GM21576 (cell line): ENCODE data around the gene SPTBN5.
"Not testable (repeated sequence)": the region's sequence is repeated elsewhere in the genome, so short reads cannot be mapped to it uniquely, and the experiment has no call there.

ENCODE experiments used
- ATAC-seq: cut with Tn5 transposase; IDR thresholded peaks from one replicate; pipeline ENCODE4 v1.9.1; 2021; ENCODE audit warnings: mild to moderate bottlenecking, moderate library complexity; ENCODE audit not compliant: unreplicated experiment

The SPTBN5 gene

GRCh38 chr15:41849204-41849603 lies 44.6 kb downstream of the SPTBN5 start:
- no peak for ATAC-seq

- ATAC-seq = no peak
Measured at GRCh38 chr15:41848631-41849030, 45.2 kb downstream of the SPTBN5 start.

DNA sequence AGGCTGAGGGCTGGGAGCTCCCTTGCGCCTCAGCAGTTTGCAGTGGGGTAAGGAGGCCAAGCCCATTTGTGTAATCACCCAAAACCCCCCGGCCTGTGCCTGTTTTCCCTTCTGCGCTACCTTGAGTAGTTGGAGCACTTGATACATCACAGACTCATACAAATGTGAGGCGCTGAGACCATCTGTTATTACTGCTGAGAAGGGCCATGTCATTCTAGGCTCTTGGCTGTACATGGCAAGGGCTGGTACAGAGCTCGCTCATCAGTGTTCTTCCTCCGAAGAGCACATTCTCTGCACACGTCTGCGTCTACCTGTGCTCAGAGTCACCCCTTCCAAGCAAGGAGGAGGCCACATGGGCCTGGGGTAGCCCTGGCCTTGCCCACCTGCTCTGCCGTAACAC lies 45.9 kb downstream of the SPTBN5 start:
- no peak for ATAC-seq

- ATAC-seq = no peak
Measured at GRCh38 chr15:41847206-41847605, 46.6 kb downstream of the SPTBN5 start.

- no peak for ATAC-seq
Measured at GRCh38 chr15:41844814-41845213, 49.0 kb downstream of the SPTBN5 start.

DNA sequence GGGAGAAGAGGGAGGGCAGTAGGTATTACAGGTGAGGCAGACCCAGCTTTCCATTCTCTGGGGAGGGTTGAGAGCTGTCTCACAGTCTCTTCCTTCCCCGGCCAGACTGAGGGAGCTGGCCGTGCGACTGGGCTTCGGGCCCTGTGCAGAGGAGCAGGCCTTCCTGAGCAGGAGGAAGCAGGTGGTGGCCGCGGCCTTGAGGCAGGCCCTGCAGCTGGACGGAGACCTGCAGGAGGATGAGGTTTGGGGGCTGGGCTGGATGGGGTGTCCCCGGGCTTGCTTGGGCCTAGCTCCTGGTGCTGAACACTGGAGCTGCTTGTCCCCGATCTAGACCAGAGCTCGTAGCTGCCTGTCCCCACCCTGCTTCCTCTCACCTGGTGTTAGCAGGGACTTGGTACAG lies 50.3 kb downstream of the SPTBN5 start:
- no peak for ATAC-seq

DNA sequence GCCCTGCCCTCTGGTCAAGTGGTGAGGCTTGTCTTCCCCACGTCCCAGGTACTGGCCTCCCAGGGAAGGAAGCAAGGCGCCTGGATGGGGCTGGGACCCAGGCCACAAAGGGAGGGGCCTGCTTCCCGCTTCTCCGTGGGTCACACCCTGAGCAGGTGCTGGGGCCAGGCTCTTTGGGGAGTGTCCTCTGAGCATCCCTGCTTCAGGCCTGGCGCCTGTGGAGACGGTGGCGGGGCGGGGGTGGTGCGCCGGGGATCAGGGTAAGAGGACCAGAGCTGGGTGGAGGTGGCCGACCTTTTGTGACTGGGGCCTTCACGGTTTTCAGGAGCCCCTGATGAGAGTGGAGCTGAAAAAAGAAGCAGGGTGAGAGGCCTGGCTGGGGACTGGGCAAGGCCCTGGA lies 51.6 kb downstream of the SPTBN5 start:
- no peak for ATAC-seq

- ATAC-seq = no peak
Measured at GRCh38 chr15:41841131-41841530, 52.7 kb downstream of the SPTBN5 start.

DNA sequence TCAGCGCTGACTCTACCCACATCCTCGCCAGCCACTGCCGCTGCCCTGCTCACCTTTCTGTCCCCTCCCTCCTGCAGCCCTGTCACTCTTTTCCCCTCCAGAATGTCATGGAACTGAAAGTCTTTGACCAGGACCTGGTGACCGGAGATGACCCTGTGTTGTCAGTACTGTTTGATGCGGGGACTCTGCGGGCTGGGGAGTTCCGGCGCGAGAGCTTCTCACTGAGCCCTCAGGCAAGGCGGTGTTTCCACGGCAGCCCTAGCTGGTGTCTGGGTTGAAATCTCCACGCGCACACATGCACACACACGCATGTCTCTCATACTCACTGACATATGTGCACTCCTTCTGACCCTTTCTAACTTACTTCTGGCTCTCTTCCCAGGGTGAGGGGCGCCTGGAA lies 53.2 kb downstream of the SPTBN5 start:
- no peak for ATAC-seq

GRCh38 chr15:41839781-41840491 lies 53.9 kb downstream of the SPTBN5 start:
- ATAC-seq = no peak

- ATAC-seq = no peak
Measured at GRCh38 chr15:41838400-41838897, 55.4 kb downstream of the SPTBN5 start, which contains the start of gene PLA2G4B. Gene PLA2G4B, plus strand, starts transcription at chr15:41838847. Its CDS starts 67 bp downstream, at chr15:41838914.

- no peak for ATAC-seq
Measured at GRCh38 chr15:41836713-41837454, 57.0 kb downstream of the SPTBN5 start.

DNA sequence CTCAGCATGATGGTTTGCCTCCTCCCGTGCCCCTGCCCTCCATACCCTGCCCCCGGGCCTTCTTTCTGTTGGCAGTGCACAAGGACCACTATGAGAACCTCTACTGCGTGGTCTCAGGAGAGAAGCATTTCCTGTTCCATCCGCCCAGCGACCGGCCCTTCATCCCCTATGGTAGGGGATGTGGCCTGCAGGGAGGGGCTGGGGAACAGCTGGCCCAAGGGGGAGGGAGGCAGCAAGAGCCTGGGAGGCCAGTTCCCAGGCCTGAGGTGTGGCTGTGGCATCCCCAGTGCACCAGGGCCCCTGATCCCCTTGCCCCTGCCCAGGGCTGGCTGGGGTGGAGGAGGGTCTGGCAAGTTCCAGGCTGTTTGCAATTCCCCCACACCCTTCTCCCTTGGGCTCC lies 57.8 kb downstream of the SPTBN5 start:
- no peak for ATAC-seq

GRCh38 chr15:41834096-41834495 lies 59.8 kb downstream of the SPTBN5 start:
- ATAC-seq = no peak

- no peak for ATAC-seq
Measured at GRCh38 chr15:41832875-41833274, 61.0 kb downstream of the SPTBN5 start.

GRCh38 chr15:41832208-41832607 lies 61.6 kb downstream of the SPTBN5 start:
- no peak for ATAC-seq

DNA sequence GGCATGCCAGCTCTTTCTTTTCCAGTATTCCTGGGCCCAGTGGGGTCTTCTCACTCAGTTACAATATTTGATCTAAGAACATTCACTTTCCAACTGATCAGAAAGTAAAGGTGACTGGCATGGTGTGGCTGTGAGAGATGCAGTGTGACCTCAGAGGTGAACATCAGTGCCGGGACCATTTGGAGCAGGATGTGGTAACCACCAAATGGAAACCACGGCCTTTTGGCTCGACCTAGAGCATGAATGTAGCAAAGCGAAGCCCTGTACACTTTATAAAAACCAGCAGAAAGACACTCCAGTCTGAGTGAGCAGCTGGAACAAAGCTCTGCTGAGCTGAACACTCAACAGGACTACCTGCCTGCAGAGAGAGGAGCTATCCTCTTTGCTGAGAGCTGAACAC lies 62.6 kb downstream of the SPTBN5 start:
- ATAC-seq = not testable (repeated sequence)

DNA sequence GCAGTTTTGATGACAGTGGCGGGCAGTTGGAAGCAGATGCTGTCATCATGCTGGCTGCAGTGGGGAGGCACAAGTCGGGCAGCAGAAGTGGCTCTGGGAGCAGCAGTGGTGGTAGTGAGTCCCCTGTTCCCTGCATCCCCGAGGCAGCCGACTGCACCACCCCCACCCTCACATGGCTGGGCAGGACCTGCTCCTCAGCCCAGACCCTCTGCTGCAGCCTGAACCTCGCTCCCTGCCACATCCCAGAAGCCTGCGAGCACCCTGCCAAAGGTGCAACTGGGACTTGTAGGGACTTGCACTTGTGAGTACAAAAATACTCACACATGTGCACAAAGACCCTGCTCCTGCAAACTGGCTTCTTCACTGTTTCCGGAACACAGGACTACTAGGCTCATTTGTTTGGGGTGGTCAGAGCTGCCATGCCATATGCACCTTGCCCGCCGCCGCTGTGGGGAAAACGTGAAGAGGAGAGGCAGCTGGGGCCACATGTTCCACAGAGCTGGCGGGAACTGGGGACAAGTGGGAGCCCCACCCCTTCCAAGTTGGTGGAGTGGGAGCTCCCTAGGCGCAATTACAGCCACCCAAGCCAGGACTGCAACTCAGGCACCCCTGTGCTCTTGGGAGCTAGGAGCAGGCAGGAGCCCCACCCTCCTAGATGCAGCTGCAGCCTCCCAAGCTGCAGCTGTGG lies 63.8 kb downstream of the SPTBN5 start:
- no peak for ATAC-seq

- no peak for ATAC-seq
Measured at GRCh38 chr15:41828807-41829141, 65.1 kb downstream of the SPTBN5 start.

- peak; percentile 72 for ATAC-seq
Measured at GRCh38 chr15:41827880-41828806, 65.7 kb downstream of the SPTBN5 start, which contains the start of gene JMJD7. Gene JMJD7, plus strand, starts transcription at chr15:41828092. Its CDS starts 33 bp downstream, at chr15:41828125.
